Neural cell (in vitro differentiated cells): ENCODE data around the gene WDR70. TPM values are rescaled to one million over a fixed set of nuclear protein-coding genes. Genes with fewer than 3 reads are reported as not detected.

Source experiments
- H2AFZ ChIP-seq: fragments of 200-600, 300-800 bp; sonication (generic), shearing (Covaris generic); 2 replicates; pipeline ENCODE4 v1.6.0; 2014; ENCODE audit warnings: low read depth, mild to moderate bottlenecking, antibody characterized with exemption, low read length, moderate library complexity
- H3F3A ChIP-seq: fragments of 200-600 bp; shearing (Covaris generic); 2 replicates; pipeline ENCODE4 v1.6.1; 2016; ENCODE audit warnings: mild to moderate bottlenecking, moderate library complexity, mixed read lengths, antibody characterized with exemption, low read length; ENCODE audit not compliant: insufficient read depth, poor library complexity, severe bottlenecking
- H3K27ac ChIP-seq: fragments of 200-600, 300-800 bp; sonication (generic), shearing (Covaris generic); 2 replicates; pipeline ENCODE4 v1.5.1; 2014; ENCODE audit warnings: mild to moderate bottlenecking, low read length, moderate library complexity
- H3K27me3 ChIP-seq: fragments of 300-800, 200-600 bp; sonication (generic), shearing (Covaris generic); 2 replicates; pipeline ENCODE4 v1.6.0; 2014; ENCODE audit warnings: mild to moderate bottlenecking, low read depth, low read length, moderate library complexity; ENCODE audit not compliant: insufficient read depth
- H3K36me3 ChIP-seq: fragments of 300-800, 200-600 bp; sonication (generic), shearing (Covaris generic); 2 replicates; pipeline ENCODE4 v1.5.1; 2014; ENCODE audit warnings: mild to moderate bottlenecking, antibody characterized with exemption, low read length, moderate library complexity; ENCODE audit not compliant: insufficient read depth
- H3K4me2 ChIP-seq: fragments of 300-800, 200-600 bp; sonication (generic), shearing (Covaris generic); 2 replicates; pipeline ENCODE4 v1.6.0; 2014; ENCODE audit warnings: mild to moderate bottlenecking, low read length
- H3K4me3 ChIP-seq: fragments of 300-800, 200-600 bp; sonication (generic), shearing (Covaris generic); 2 replicates; pipeline ENCODE4 v1.5.1; 2014; ENCODE audit warnings: mild to moderate bottlenecking, low read length, moderate library complexity
- H3K79me2 ChIP-seq: fragments of 200-600 bp; shearing (Covaris generic); replicated peaks from 2 replicates; pipeline ENCODE4 v1.6.0; 2014; ENCODE audit warnings: mild to moderate bottlenecking, low read length, moderate library complexity; ENCODE audit not compliant: insufficient read depth
- H3K9ac ChIP-seq: fragments of 300-800, 200-600 bp; sonication (generic), shearing (Covaris generic); 2 replicates; pipeline ENCODE4 v1.6.1; 2016; ENCODE audit warnings: mild to moderate bottlenecking, low read length, mixed read lengths
- H3K9me2 ChIP-seq: fragments of 200-600 bp; shearing (Covaris generic); 2 replicates; pipeline ENCODE4 v1.6.1; 2016; ENCODE audit warnings: mild to moderate bottlenecking, low read length, mixed read lengths; ENCODE audit not compliant: insufficient read depth
- H3K9me3 ChIP-seq: fragments of 200-600, 300-800 bp; sonication (generic), shearing (Covaris generic); 2 replicates; pipeline ENCODE4 v1.6.1; 2016; ENCODE audit warnings: mild to moderate bottlenecking, mixed run types, low read length, moderate library complexity, mixed read lengths
- H4K20me1 ChIP-seq: fragments of 200-600 bp; shearing (Covaris generic); 2 replicates; pipeline ENCODE4 v1.6.1; 2016; ENCODE audit warnings: mild to moderate bottlenecking, mixed run types; ENCODE audit not compliant: insufficient read depth
- EP300 ChIP-seq: fragments of 450-650 bp; conservative IDR thresholded peaks from 2 replicates; pipeline ENCODE4 v1.6.1; 2014; ENCODE audit warnings: antibody characterized with exemption, mild to moderate bottlenecking, moderate library complexity; ENCODE audit not compliant: poor library complexity, severe bottlenecking
- EZH2 ChIP-seq: fragments of 200-600, 300-800 bp; shearing (Covaris generic), sonication (generic); IDR thresholded peaks from 2 replicates; pipeline ENCODE4 v1.6.1; 2014; ENCODE audit warnings: antibody characterized with exemption, low read length, borderline replicate concordance, mild to moderate bottlenecking; ENCODE audit not compliant: insufficient read depth, poor library complexity, severe bottlenecking
- POLR2AphosphoS5 ChIP-seq: IDR thresholded peaks from 2 replicates; pipeline ENCODE4 v1.6.1; 2012
- RAD21 ChIP-seq: fragments of 450-650 bp; conservative IDR thresholded peaks from 2 replicates; pipeline ENCODE4 v1.6.1; 2014; ENCODE audit warnings: antibody characterized with exemption, mild to moderate bottlenecking, moderate library complexity
- SMC3 ChIP-seq: fragments of 450-650 bp; conservative IDR thresholded peaks from 2 replicates; pipeline ENCODE4 v1.6.1; 2014; ENCODE audit warnings: antibody characterized with exemption, mild to moderate bottlenecking, moderate library complexity; ENCODE audit not compliant: poor library complexity
- TAF1 ChIP-seq: IDR thresholded peaks from 2 replicates; pipeline ENCODE4 v1.6.1; 2012; ENCODE audit warnings: low read depth
- polyA plus RNA-seq: library from polyadenylated mRNA; depleted of rRNA; stranded (reverse); fragments of >200 nt; gene quantifications from 2 replicates; pipeline ENCODE4 v1.2.3, GENCODE V29; 2014
- TF ChIP-seq, protein P1 (sequence below): fragments of 450-650 bp; IDR thresholded peaks from 2 replicates; pipeline ENCODE4 v1.5.1; 2014; ENCODE audit warnings: antibody characterized with exemption, mild to moderate bottlenecking, moderate library complexity; ENCODE audit not compliant: poor library complexity, severe bottlenecking
- TF ChIP-seq, protein P2 (sequence below): IDR thresholded peaks from 2 replicates; pipeline ENCODE4 v1.6.1; 2012; ENCODE audit warnings: borderline replicate concordance

The WDR70 gene
- polyA plus RNA-seq, 1 donor from 2014 or later = 40.9 TPM

DNA sequence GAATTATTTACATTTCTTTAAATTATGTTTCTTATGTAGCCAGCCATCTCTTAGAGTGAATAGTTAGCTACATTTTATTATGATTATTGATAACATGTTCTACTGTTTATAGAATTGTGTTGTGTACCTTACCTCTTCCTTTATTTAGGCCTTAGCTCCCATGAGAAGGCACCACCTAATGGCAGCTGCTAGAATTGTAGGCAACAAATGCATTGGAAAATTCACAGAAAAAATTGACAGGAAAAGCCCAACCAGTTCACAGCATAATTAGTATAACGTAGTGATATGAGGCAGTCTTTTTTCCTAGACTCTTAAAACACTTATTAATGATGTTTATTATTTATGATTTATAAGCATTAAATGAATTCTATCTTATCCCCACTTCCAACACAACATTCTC lies 175.8 kb downstream of the WDR70 start:
- H3F3A ChIP-seq = no peaks in the 10 kb centered on the region
- no peaks in the 10 kb centered on the region for H3K36me3 ChIP-seq
- no peak overlapping the region for H3K4me2 ChIP-seq
- H3K9ac ChIP-seq = no peak overlapping the region
- no peaks in the 10 kb centered on the region for H3K79me2 ChIP-seq
- no peak overlapping the region for H3K27ac ChIP-seq
- H3K9me3 ChIP-seq = no peaks in the 10 kb centered on the region
- no peak overlapping the region for H2AFZ ChIP-seq
- TF ChIP-seq, protein P1, sequence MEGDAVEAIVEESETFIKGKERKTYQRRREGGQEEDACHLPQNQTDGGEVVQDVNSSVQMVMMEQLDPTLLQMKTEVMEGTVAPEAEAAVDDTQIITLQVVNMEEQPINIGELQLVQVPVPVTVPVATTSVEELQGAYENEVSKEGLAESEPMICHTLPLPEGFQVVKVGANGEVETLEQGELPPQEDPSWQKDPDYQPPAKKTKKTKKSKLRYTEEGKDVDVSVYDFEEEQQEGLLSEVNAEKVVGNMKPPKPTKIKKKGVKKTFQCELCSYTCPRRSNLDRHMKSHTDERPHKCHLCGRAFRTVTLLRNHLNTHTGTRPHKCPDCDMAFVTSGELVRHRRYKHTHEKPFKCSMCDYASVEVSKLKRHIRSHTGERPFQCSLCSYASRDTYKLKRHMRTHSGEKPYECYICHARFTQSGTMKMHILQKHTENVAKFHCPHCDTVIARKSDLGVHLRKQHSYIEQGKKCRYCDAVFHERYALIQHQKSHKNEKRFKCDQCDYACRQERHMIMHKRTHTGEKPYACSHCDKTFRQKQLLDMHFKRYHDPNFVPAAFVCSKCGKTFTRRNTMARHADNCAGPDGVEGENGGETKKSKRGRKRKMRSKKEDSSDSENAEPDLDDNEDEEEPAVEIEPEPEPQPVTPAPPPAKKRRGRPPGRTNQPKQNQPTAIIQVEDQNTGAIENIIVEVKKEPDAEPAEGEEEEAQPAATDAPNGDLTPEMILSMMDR = no peak
- TF ChIP-seq EZH2 (no peak), TAF1 (no peak), EP300 (no peak), POLR2AphosphoS5 (no peak), SMC3 (no peak), RAD21 (no peak)
- TF ChIP-seq, protein P2, sequence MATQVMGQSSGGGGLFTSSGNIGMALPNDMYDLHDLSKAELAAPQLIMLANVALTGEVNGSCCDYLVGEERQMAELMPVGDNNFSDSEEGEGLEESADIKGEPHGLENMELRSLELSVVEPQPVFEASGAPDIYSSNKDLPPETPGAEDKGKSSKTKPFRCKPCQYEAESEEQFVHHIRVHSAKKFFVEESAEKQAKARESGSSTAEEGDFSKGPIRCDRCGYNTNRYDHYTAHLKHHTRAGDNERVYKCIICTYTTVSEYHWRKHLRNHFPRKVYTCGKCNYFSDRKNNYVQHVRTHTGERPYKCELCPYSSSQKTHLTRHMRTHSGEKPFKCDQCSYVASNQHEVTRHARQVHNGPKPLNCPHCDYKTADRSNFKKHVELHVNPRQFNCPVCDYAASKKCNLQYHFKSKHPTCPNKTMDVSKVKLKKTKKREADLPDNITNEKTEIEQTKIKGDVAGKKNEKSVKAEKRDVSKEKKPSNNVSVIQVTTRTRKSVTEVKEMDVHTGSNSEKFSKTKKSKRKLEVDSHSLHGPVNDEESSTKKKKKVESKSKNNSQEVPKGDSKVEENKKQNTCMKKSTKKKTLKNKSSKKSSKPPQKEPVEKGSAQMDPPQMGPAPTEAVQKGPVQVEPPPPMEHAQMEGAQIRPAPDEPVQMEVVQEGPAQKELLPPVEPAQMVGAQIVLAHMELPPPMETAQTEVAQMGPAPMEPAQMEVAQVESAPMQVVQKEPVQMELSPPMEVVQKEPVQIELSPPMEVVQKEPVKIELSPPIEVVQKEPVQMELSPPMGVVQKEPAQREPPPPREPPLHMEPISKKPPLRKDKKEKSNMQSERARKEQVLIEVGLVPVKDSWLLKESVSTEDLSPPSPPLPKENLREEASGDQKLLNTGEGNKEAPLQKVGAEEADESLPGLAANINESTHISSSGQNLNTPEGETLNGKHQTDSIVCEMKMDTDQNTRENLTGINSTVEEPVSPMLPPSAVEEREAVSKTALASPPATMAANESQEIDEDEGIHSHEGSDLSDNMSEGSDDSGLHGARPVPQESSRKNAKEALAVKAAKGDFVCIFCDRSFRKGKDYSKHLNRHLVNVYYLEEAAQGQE = no peak
- no peaks in the 10 kb centered on the region for H4K20me1 ChIP-seq
- H3K4me3 ChIP-seq = no peak overlapping the region
- H3K9me2 ChIP-seq = no peaks in the 10 kb centered on the region
- no peaks in the 10 kb centered on the region for H3K27me3 ChIP-seq

DNA sequence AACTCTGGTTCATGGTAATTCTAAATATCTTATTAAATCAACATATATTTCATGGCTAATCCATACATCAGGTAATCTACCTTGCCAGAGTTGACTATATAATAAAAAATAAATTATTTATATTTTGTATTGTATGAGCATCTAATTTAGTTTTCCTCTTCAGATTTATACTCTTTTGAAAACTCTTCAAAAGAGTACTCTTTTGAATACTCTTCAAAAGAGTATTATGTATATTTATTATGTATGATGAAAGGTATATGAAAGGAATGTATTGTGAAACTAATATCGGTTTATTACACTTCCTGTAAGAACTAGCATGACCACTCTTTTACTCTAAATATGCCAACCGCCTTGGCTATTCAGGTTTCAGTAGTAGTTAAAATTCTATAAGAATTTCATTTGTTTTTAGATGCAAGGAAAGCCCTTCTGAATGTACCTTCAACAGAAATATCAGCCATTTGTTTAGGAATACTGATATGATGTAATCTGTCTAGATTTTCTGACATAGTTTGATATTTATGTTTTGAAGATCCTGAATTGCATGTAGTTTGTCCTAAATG lies 178.7 kb downstream of the WDR70 start:
- Histone ChIP-seq H3K27me3 (no peaks in the 10 kb centered on the region), H3K9ac (no peak overlapping the region), H4K20me1 (no peaks in the 10 kb centered on the region), H3K79me2 (no peaks in the 10 kb centered on the region), H3K4me2 (no peak overlapping the region), H3K9me2 (no peaks in the 10 kb centered on the region), H2AFZ (no peak overlapping the region), H3K4me3 (no peak overlapping the region), H3K27ac (no peak overlapping the region), H3K36me3 (no peaks in the 10 kb centered on the region), H3K9me3 (no peaks in the 10 kb centered on the region), H3F3A (no peaks in the 10 kb centered on the region)
- TF ChIP-seq, protein P2 = no peak
